B cell (primary cell): ENCODE data around the gene EPS8L3. TPM values are rescaled to one million over a fixed set of nuclear protein-coding genes. Genes with fewer than 3 reads are reported as not detected.

Experiments
- ATAC-seq: fragments of 200-7000 bp; cut with Tn5 transposase; one replicate; pipeline ENCODE4 v1.10.0; 2021; ENCODE audit warnings: low read depth, mild to moderate bottlenecking, moderate number of reproducible peaks, moderate library complexity
- CTCF ChIA-PET: fragments of 350-600 bp; sonication (Branson Sonifier 250); formaldehyde crosslinking; loops from one replicate; lab custom pipeline; 2021; ENCODE audit warnings: antibody characterized with exemption, inconsistent platforms; lab: Charles Lee
- POLR2A ChIA-PET: fragments of 350-600 bp; sonication (Branson Sonifier 250); formaldehyde crosslinking; loops from one replicate; lab custom pipeline; 2021; ENCODE audit warnings: antibody characterized with exemption; lab: Charles Lee
- DNase-seq: peaks from one replicate; pipeline ENCODE4 v3.0.0; 2013
- H2AFZ ChIP-seq: 2 replicates; pipeline ENCODE4 v1.6.1; 2012; ENCODE audit warnings: mild to moderate bottlenecking, low read depth, low read length; ENCODE audit not compliant: insufficient read depth, poor library complexity, severe bottlenecking
- H3K27ac ChIP-seq, 2 donors: 1 replicate in 1 of 2; 2 replicates in 1 of 2; pipeline ENCODE4 v1.5.1; 2012 to 2013; ENCODE audit warnings: low read length in 2 of 2, mild to moderate bottlenecking in 2 of 2, moderate library complexity in 1 of 2
- H3K27me3 ChIP-seq, 4 experiments: fragments of 200-600 bp in 1 of 4; sonication (generic) in 1 of 4; replicated peaks in 1 of 4; 1 replicate in 2 of 4; 2 replicates in 2 of 4; pipeline versions ENCODE4 v1.6.1 to v1.7.0; 2013 to 2016; ENCODE audit warnings: low read length in 3 of 4, mild to moderate bottlenecking in 2 of 4, mixed read lengths in 1 of 4, moderate library complexity in 1 of 4; ENCODE audit not compliant: insufficient read depth in 4 of 4, control insufficient read depth in 3 of 4; ENCODE audit errors: control extremely low read depth in 1 of 4
- H3K36me3 ChIP-seq, 2 experiments: replicated peaks in 1 of 2; 1 replicate in 1 of 2; 2 replicates in 1 of 2; pipeline versions ENCODE4 v1.6.1 to v1.7.1; 2013; ENCODE audit warnings: low read length in 1 of 2; ENCODE audit not compliant: insufficient read depth in 2 of 2, control insufficient read depth in 1 of 2; ENCODE audit errors: control extremely low read depth in 1 of 2, extremely low read depth in 1 of 2
- H3K4me1 ChIP-seq, 2 donors: fragments of 200-600 bp in 1 of 2; sonication (generic) in 1 of 2; 1 replicate in 1 of 2; 2 replicates in 1 of 2; pipeline versions ENCODE4 v1.5.1 to v1.6.1; 2013 to 2017; ENCODE audit warnings: low read length in 2 of 2; ENCODE audit not compliant: control insufficient read depth in 2 of 2, insufficient read depth in 2 of 2
- H3K4me2 ChIP-seq: replicated peaks from 2 replicates; pipeline ENCODE3; 2012; ENCODE audit warnings: mild to moderate bottlenecking, low read depth, low read length; ENCODE audit not compliant: poor library complexity, severe bottlenecking
- H3K4me3 ChIP-seq, 5 experiments: fragments of 200-600 bp in 1 of 5; sonication (generic) in 1 of 5; 1 replicate in 3 of 5; 2 replicates in 2 of 5; pipeline versions ENCODE4 v1.5.1 to v1.7.0; 2011 to 2016; ENCODE audit warnings: low read length in 4 of 5, mild to moderate bottlenecking in 4 of 5, low read depth in 2 of 5, control low read depth in 1 of 5, moderate library complexity in 1 of 5; ENCODE audit not compliant: insufficient read depth in 1 of 5; ENCODE audit errors: control extremely low read depth in 1 of 5, extremely low read depth in 1 of 5
- H3K79me2 ChIP-seq: fragments of 200-600 bp; sonication (generic); one replicate; pipeline ENCODE4 v1.6.0; 2016; ENCODE audit warnings: low read length; ENCODE audit not compliant: control insufficient read depth, insufficient read depth
- H3K9ac ChIP-seq: fragments of 200-600 bp; sonication (generic); 2 replicates; pipeline ENCODE4 v1.6.1; 2017; ENCODE audit warnings: mild to moderate bottlenecking, low read length, moderate library complexity
- H3K9me3 ChIP-seq, 3 donors: one replicate each; pipeline versions ENCODE4 v1.6.1 to v1.7.1; 2013; ENCODE audit warnings: low read length in 2 of 3; ENCODE audit not compliant: control insufficient read depth in 2 of 3, insufficient read depth in 1 of 3; ENCODE audit errors: control extremely low read depth in 1 of 3
- H4K20me1 ChIP-seq: 2 replicates; pipeline ENCODE4 v1.6.0; 2012; ENCODE audit warnings: mild to moderate bottlenecking, low read length; ENCODE audit not compliant: insufficient read depth, control insufficient read depth, poor library complexity, severe bottlenecking
- H3K27ac Mint-ChIP-seq: one replicate; pipeline ENCODE4 v1.8.0; 2021; ENCODE audit warnings: mixed read lengths
- H3K27me3 Mint-ChIP-seq: one replicate; pipeline ENCODE4 v1.8.0; 2021; ENCODE audit warnings: mixed read lengths
- H3K4me1 Mint-ChIP-seq: one replicate; pipeline ENCODE4 v1.8.0; 2021; ENCODE audit warnings: mixed read lengths
- H3K4me3 Mint-ChIP-seq: one replicate; pipeline ENCODE4 v1.8.0; 2021; ENCODE audit warnings: mixed read lengths
- H3K9me3 Mint-ChIP-seq: one replicate; pipeline ENCODE4 v1.8.0; 2022; ENCODE audit warnings: mixed read lengths; ENCODE audit not compliant: insufficient read depth
- CTCF ChIP-seq: fragments of 200-600 bp; IDR thresholded peaks from one replicate; pipeline ENCODE4 v1.8.0; 2022; ENCODE audit warnings: antibody characterized with exemption, mild to moderate bottlenecking
- EZH2 ChIP-seq: IDR thresholded peaks from 2 replicates; pipeline ENCODE4 v1.6.1; 2012; ENCODE audit warnings: borderline replicate concordance, low read depth, mild to moderate bottlenecking, moderate library complexity, low read length; ENCODE audit not compliant: insufficient read depth, poor library complexity, severe bottlenecking
- WGBS: methylation state at CpG from one replicate; pipeline ENCODE4 v1.1.5; 2013; ENCODE audit warnings: missing lambda C conversion rate; ENCODE audit not compliant: insufficient coverage; 5-methylcytosine and 5-hydroxymethylcytosine counted together
- intact Hi-C: fragments of 100-400 bp; cut with micrococcal nuclease; formaldehyde crosslinking; loops from one replicate; pipeline ENCODE4 v1.10.0; 2022
- polyA plus RNA-seq: library from polyadenylated mRNA; depleted of rRNA; stranded (reverse); fragments of >200 nt; gene quantifications from 2 replicates; pipeline ENCODE4 v1.2.3, GENCODE V29; 2012
- total RNA-seq, 2 donors: library from RNA; stranded (reverse); fragments of 120-200 nt in 1 of 2; gene quantifications; 1 replicate in 1 of 2; 2 replicates in 1 of 2; pipeline versions ENCODE4 v1.2.3 to v1.2.4, GENCODE V29; 2013 to 2022

Gene EPS8L3
- total and polyA plus RNA-seq, 2 donors (not counting 1 experiment from before 2014, with no cell fraction given): not detected

DNA sequence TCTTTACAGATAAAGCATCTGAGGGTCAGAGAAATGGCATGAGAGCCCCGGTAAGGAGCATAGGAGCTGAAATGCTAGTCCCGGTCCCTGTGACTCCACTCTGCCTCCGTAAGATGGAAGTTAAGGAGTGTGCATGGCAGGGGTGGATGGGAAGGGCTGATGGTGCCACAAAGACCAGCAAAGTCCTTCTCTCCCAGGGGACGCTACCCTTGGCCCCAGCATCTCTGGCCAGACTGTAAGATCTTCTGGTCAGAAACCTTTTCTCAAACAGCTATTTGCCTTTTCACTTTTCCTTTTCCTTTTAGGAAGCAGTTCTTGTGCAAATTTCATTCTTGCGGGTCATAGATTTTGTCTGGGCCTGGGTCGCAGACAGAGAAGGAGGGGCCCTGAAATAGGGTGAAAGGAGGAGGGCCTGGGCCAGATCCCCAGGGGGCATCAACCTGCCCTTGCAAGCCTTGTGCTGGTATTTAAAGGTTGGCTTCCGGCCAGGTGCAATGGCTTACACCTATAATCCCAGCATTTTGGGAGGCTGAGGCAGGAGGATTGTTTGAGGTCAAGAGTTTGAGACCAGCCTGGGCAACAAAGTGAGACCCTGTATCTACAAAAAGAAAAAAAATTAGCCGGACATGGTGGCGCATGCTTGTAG, 14.4 kb upstream of the EPS8L3 start:
- peaks cover 0 to 8% (median 1%) of the 10 kb centered on the region in 4 experiments for H3K27me3 ChIP-seq
- peaks cover 0 to 11% of the 10 kb centered on the region in 2 donors for H3K4me1 ChIP-seq
- ATAC-seq (no peak), DNase-seq (no peak)
- no peak for TF ChIP-seq EZH2
- TF ChIP-seq CTCF: no peak
- no peak overlapping the region for H3K4me3 Mint-ChIP-seq
- H3K27ac ChIP-seq: no peak overlapping the region
- no peak overlapping the region for H3K9ac ChIP-seq
- H3K4me2 ChIP-seq: no peak overlapping the region
- 100% methylated on average over 5 of the region's 9 CpGs for WGBS
- no peak overlapping the region for H3K27ac Mint-ChIP-seq
- H3K9me3 Mint-ChIP-seq: peaks cover 9% of the 10 kb centered on the region
- CTCF ChIA-PET: interaction anchor here (1.1 to 21.2 kb wide), 16 partner anchors 9 to 326 kb away, joined by 3 to 667 read pairs (median 8); partner anchors contain the start of genes AHCYL1, GSTM4 and STRIP1
- H4K20me1 ChIP-seq: no peaks in the 10 kb centered on the region
- H3K9me3 ChIP-seq: peaks cover 0 to 9% (median 4%) of the 10 kb centered on the region in 3 donors
- H3K27me3 Mint-ChIP-seq: peaks cover 7% of the 10 kb centered on the region
- H3K36me3 ChIP-seq: no peaks in the 10 kb centered on the region
- no peaks in the 10 kb centered on the region for H3K79me2 ChIP-seq
- H3K4me1 Mint-ChIP-seq: no peaks in the 10 kb centered on the region
- H3K4me3 ChIP-seq: no peak overlapping the region
- no peak overlapping the region for H2AFZ ChIP-seq
- POLR2A ChIA-PET: interaction anchor here (0.6 to 1.5 kb wide), 2 partner anchors 199 to 206 kb away, joined by 3 to 12 read pairs; partner anchors contain the start of gene AHCYL1
- intact Hi-C loops: no loop called here

DNA sequence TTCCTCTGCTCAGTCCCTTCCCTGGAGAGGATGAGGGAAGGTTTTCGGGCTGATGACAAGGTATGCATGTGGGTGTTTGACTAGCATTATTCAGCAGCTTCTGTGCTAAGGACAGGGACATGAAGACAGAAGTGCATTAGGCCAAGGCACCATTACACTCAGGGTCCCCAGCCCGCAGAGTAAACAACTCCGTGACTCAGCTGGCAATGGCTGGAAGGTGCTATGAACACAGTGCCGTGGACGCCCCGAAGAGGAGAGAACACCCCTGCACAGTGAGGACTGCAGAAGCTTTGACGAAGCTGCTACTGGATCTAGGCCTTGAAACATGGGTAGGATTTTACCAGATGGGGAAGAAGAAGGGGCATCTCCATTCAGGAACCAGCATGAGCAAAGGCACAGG, 13.7 kb upstream of the EPS8L3 start:
- Histone ChIP-seq H3K36me3 (no peaks in the 10 kb centered on the region), H3K4me2 (no peak overlapping the region), H3K9ac (no peak overlapping the region), H2AFZ (peak overlapping the region; percentile 25), H3K4me3 (no peak overlapping the region), H4K20me1 (no peaks in the 10 kb centered on the region), H3K27ac (no peak overlapping the region), H3K79me2 (no peaks in the 10 kb centered on the region), H3K4me1 (peaks cover 0 to 11% of the 10 kb centered on the region in 2 donors), H3K9me3 (peaks cover 0 to 9% (median 4%) of the 10 kb centered on the region in 3 donors), H3K27me3 (peaks cover 0 to 8% (median 1%) of the 10 kb centered on the region in 4 experiments)
- WGBS: 87% methylated on average over 6 of the region's 7 CpGs
- CTCF ChIA-PET: interaction anchor here (0.6 to 21.2 kb wide), 40 partner anchors 8 to 327 kb away, joined by 3 to 667 read pairs (median 4); partner anchors contain the start of genes AHCYL1, GNAI3, GSTM3 and GSTM4
- no peak for TF ChIP-seq EZH2
- TF ChIP-seq CTCF: no peak
- Mint-ChIP-seq H3K4me1 (no peaks in the 10 kb centered on the region), H3K9me3 (peaks cover 9% of the 10 kb centered on the region), H3K27ac (no peak overlapping the region), H3K4me3 (no peak overlapping the region), H3K27me3 (peaks cover 7% of the 10 kb centered on the region)
- ATAC-seq (no peak), DNase-seq (no peak)
- intact Hi-C loops: no loop called here
- POLR2A ChIA-PET: interaction anchor here (0.6 to 1.5 kb wide), 3 partner anchors 200 to 257 kb away, joined by 3 to 12 read pairs (median 5); partner anchors contain the start of genes AHCYL1 and STRIP1
